WTC11 (cell line): Measurements from ENCODE around the gene EDN2. TPM values are rescaled to one million over a fixed set of nuclear protein-coding genes. Genes with fewer than 3 reads are reported as not detected.

Experiments
- ATAC-seq: fragments of 200-7000 bp; cut with Tn5 transposase; 2 replicates; pipeline ENCODE4 v1.10.0; 2021; ENCODE audit warnings: mild to moderate bottlenecking, moderate library complexity
- CTCF ChIA-PET: fragments of 300-600 bp; sonication (Branson Sonifier 250); formaldehyde crosslinking; loops from one replicate; lab custom pipeline; 2021; ENCODE audit warnings: antibody characterized with exemption; lab: Charles Lee
- POLR2A ChIA-PET: fragments of 350-600 bp; sonication (Branson Sonifier 250); formaldehyde crosslinking; loops from one replicate; lab custom pipeline; 2021; ENCODE audit warnings: antibody characterized with exemption; lab: Charles Lee
- DNase-seq: peaks from one replicate; pipeline ENCODE4 v3.0.0; 2021; ENCODE audit warnings: low spot score
- H3K27ac Mint-ChIP-seq: 2 replicates; pipeline ENCODE4 v1.8.0; 2021; ENCODE audit warnings: mixed read lengths
- H3K27me3 Mint-ChIP-seq: 2 replicates; pipeline ENCODE4 v1.8.0; 2021; ENCODE audit warnings: low read depth, mild to moderate bottlenecking, moderate library complexity, mixed read lengths
- H3K36me3 Mint-ChIP-seq: 2 replicates; pipeline ENCODE4 v1.8.0; 2021; ENCODE audit warnings: mixed read lengths
- H3K4me1 Mint-ChIP-seq: 2 replicates; pipeline ENCODE4 v1.8.0; 2022; ENCODE audit warnings: mixed read lengths
- H3K4me3 Mint-ChIP-seq: 2 replicates; pipeline ENCODE4 v1.8.0; 2021; ENCODE audit warnings: mild to moderate bottlenecking, moderate library complexity, mixed read lengths
- H3K9me3 Mint-ChIP-seq: 2 replicates; pipeline ENCODE4 v1.8.0; 2021; ENCODE audit warnings: mixed read lengths
- AFF4 ChIP-seq: sonication (generic); formaldehyde crosslinking; IDR thresholded peaks from 2 replicates; pipeline ENCODE4 v1.8.1; 2023; ENCODE audit warnings: mild to moderate bottlenecking, missing genetic modification reagents, borderline replicate concordance
- ATF6 ChIP-seq: sonication (generic); formaldehyde crosslinking; IDR thresholded peaks from 2 replicates; pipeline ENCODE4 v1.8.1; 2023; ENCODE audit warnings: mild to moderate bottlenecking, missing genetic modification reagents
- CREB1 ChIP-seq: sonication (generic); formaldehyde crosslinking; IDR thresholded peaks from 2 replicates; pipeline ENCODE4 v1.8.0; 2023; ENCODE audit warnings: mild to moderate bottlenecking, missing genetic modification reagents
- CREM ChIP-seq: sonication (generic); formaldehyde crosslinking; IDR thresholded peaks from 2 replicates; pipeline ENCODE4 v1.8.1; 2022; ENCODE audit warnings: mild to moderate bottlenecking, missing genetic modification reagents, moderate library complexity
- FOXK1 ChIP-seq: sonication (generic); formaldehyde crosslinking; IDR thresholded peaks from 2 replicates; pipeline ENCODE4 v1.8.0; 2022; ENCODE audit warnings: mild to moderate bottlenecking, moderate library complexity, missing genetic modification reagents
- FOXP4 ChIP-seq: sonication (generic); formaldehyde crosslinking; IDR thresholded peaks from 2 replicates; pipeline ENCODE4 v1.8.0; 2022; ENCODE audit warnings: mild to moderate bottlenecking, missing genetic modification reagents
- GABPB1 ChIP-seq: sonication (generic); formaldehyde crosslinking; IDR thresholded peaks from 2 replicates; pipeline ENCODE4 v1.8.1; 2023; ENCODE audit warnings: mild to moderate bottlenecking, missing genetic modification reagents
- HMGXB4 ChIP-seq: sonication (generic); formaldehyde crosslinking; IDR thresholded peaks from 2 replicates; pipeline ENCODE4 v1.8.1; 2023; ENCODE audit warnings: mild to moderate bottlenecking, moderate library complexity, missing genetic modification reagents
- NR1H2 ChIP-seq: sonication (generic); formaldehyde crosslinking; IDR thresholded peaks from 2 replicates; pipeline ENCODE4 v1.9.0; 2021; ENCODE audit warnings: mild to moderate bottlenecking, moderate library complexity, missing genetic modification reagents
- NR2C2 ChIP-seq: sonication (generic); formaldehyde crosslinking; IDR thresholded peaks from 2 replicates; pipeline ENCODE4 v1.8.0; 2022; ENCODE audit warnings: mild to moderate bottlenecking, missing genetic modification reagents
- OVOL2 ChIP-seq: fragments of 250-450 bp; sonication (Bioruptor Pico); IDR thresholded peaks from 2 replicates; pipeline ENCODE4 v1.9.0; 2021; ENCODE audit warnings: mild to moderate bottlenecking, borderline replicate concordance
- PREB ChIP-seq: sonication (generic); formaldehyde crosslinking; IDR thresholded peaks from 2 replicates; pipeline ENCODE4 v1.8.1; 2022; ENCODE audit warnings: mild to moderate bottlenecking, missing genetic modification reagents, moderate library complexity, borderline replicate concordance
- SOX15 ChIP-seq: fragments of 250-450 bp; sonication (Bioruptor Pico); IDR thresholded peaks from 2 replicates; pipeline ENCODE4 v1.9.0; 2021; ENCODE audit warnings: mild to moderate bottlenecking
- TCF7 ChIP-seq: sonication (generic); formaldehyde crosslinking; IDR thresholded peaks from 2 replicates; pipeline ENCODE4 v1.8.0; 2022; ENCODE audit warnings: mild to moderate bottlenecking, low read depth, missing genetic modification reagents, moderate library complexity
- TEAD1 ChIP-seq: sonication (generic); formaldehyde crosslinking; IDR thresholded peaks from 2 replicates; pipeline ENCODE4 v1.8.0; 2022; ENCODE audit warnings: mild to moderate bottlenecking, missing genetic modification reagents
- ZNF138 ChIP-seq: sonication (generic); formaldehyde crosslinking; conservative IDR thresholded peaks from 2 replicates; pipeline ENCODE4 v1.8.1; 2022; ENCODE audit warnings: mild to moderate bottlenecking, moderate library complexity, missing genetic modification reagents
- ZNF219 ChIP-seq: sonication (generic); formaldehyde crosslinking; IDR thresholded peaks from 2 replicates; pipeline ENCODE4 v1.8.0; 2023; ENCODE audit warnings: missing genetic modification reagents, mild to moderate bottlenecking, borderline replicate concordance
- ZNF232 ChIP-seq: sonication (generic); formaldehyde crosslinking; IDR thresholded peaks from 2 replicates; pipeline ENCODE4 v1.8.0; 2022; ENCODE audit warnings: mild to moderate bottlenecking, missing genetic modification reagents
- ZNF396 ChIP-seq: fragments of 250-450 bp; sonication (Bioruptor Pico); IDR thresholded peaks from 2 replicates; pipeline ENCODE4 v1.8.0; 2021; ENCODE audit warnings: mild to moderate bottlenecking, moderate library complexity, borderline replicate concordance
- total RNA-seq: library from RNA; stranded (reverse); gene quantifications from 3 replicates; pipeline ENCODE4 v1.2.3, GENCODE V29; 2021

The EDN2 gene
- total RNA-seq, 1 experiment from 2014 or later = 0.33 TPM

- ATAC-seq (no peak), DNase-seq (no peak)
- ChIA-PET POLR2A (no interaction called here), CTCF (interaction anchor here (0.8 to 6.3 kb wide), 2 partner anchors 19 to 301 kb away, joined by 3 to 57 read pairs; no protein-coding TSS in a partner anchor)
- H3K27me3 Mint-ChIP-seq = no peaks in the 10 kb centered on the region
- TF ChIP-seq FOXK1 (CRISPR knock-in tag) (no peak), TEAD1 (CRISPR knock-in tag) (no peak), ZNF232 (CRISPR knock-in tag) (no peak), SOX15 (CRISPR knock-in tag) (no peak), OVOL2 (CRISPR knock-in tag) (no peak), CREB1 (no peak)
- peaks cover 16% of the 10 kb centered on the region for H3K4me1 Mint-ChIP-seq
- no peak overlapping the region for H3K27ac Mint-ChIP-seq
- H3K9me3 Mint-ChIP-seq = no peaks in the 10 kb centered on the region
- H3K36me3 Mint-ChIP-seq = no peaks in the 10 kb centered on the region
- no peak overlapping the region for H3K4me3 Mint-ChIP-seq
Observed at GRCh38 chr1:41510531-41511238, 26.2 kb upstream of the EDN2 start.

GRCh38 chr1:41509270-41509671 lies 24.8 kb upstream of the EDN2 start:
- no peaks in the 10 kb centered on the region for H3K36me3 Mint-ChIP-seq
- no peaks in the 10 kb centered on the region for H3K27me3 Mint-ChIP-seq
- no peak overlapping the region for H3K27ac Mint-ChIP-seq
- TF ChIP-seq FOXK1 (CRISPR knock-in tag) (no peak), FOXP4 (CRISPR knock-in tag) (no peak), CREM (CRISPR knock-in tag) (no peak), NR1H2 (CRISPR knock-in tag) (no peak), ZNF138 (CRISPR knock-in tag) (no peak), CREB1 (no peak), PREB (CRISPR knock-in tag) (no peak), TCF7 (CRISPR knock-in tag) (no peak), HMGXB4 (CRISPR knock-in tag) (no peak), NR2C2 (no peak), ZNF396 (CRISPR knock-in tag) (no peak), GABPB1 (CRISPR knock-in tag) (no peak), AFF4 (CRISPR knock-in tag) (no peak), ZNF219 (no peak), ATF6 (CRISPR knock-in tag) (no peak)
- peaks cover 10% of the 10 kb centered on the region for H3K4me1 Mint-ChIP-seq
- no peak for DNase-seq
- ChIA-PET POLR2A (no interaction called here), CTCF (no interaction called here)
- no peaks in the 10 kb centered on the region for H3K9me3 Mint-ChIP-seq
- no peak for ATAC-seq
- no peak overlapping the region for H3K4me3 Mint-ChIP-seq
